ENCODE data around the gene SEPTIN1. TPM values are rescaled to one million over a fixed set of nuclear protein-coding genes. Genes with fewer than 3 reads are reported as not detected.

SEPTIN1 gene
- polyA plus RNA-seq, 1 of the 3 experiments (the other 2 are of a cell fraction) = 0.25 TPM

DNA sequence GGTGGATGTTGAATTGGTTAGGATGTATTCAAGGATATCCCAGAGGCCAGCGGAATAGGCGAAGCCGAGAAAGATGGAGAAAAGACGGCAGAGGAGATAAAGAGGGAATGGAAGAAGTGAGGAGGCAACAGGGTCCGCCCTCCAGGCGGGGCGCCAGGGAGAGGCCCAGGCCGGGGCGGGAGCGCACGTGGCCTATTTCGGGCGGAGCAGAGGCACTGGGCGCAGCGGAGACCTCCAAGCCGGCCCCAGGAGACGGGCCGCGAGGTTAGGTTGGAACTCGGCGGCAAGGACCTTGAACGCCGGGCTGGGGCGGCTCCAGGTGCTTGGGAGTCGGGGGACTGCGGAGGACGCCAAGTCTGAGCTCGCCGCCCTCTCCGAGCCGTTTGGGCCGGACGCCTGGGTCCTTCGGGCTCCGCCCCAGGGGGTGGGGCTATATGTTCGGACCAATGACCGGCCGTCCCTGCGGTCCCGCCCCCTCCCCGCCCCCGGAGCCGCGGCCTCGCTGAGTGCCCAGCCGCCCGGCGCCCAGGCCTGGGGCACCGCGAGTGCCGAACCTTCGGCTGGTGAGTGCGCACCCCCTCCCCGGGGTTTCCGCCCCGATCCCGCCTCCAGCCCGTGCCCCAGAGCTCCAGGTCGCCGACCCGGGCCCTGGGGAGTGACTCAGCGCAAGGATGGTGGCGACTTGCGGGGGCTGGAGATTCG is 24.9 kb upstream of the SEPTIN1 start, which contains the start of gene ZNF771:
TSS of gene ZNF771 (plus strand) at position 505 of the 702 bp plus-strand sequence. CDS start 448 bp downstream, outside the sequence.
- DNase-seq = peak; percentile 96
- no peaks in the 10 kb centered on the region for H3K27me3 ChIP-seq (ENCODE audit: insufficient read depth)
- ChIA-PET CTCF (interaction anchor here (0.8 to 4.8 kb wide), 6 partner anchors 8 to 53 kb away, joined by 3 to 38 read pairs (median 18); partner anchors contain the start of genes CD2BP2 and ZNF48), POLR2A (interaction anchor here (1.2 to 2.5 kb wide), 6 partner anchors 9 to 53 kb away, joined by 4 to 17 read pairs (median 8); partner anchors contain the start of genes CD2BP2, TBC1D10B and ZNF48)
- peaks cover 8 to 15% of the 10 kb centered on the region in 2 experiments; a peak in 2 of 4 replicates for H3K4me1 ChIP-seq (ENCODE audit: control insufficient read depth in 1 of 2, insufficient read depth in 2 of 2, low read depth in 1 of 2, low read length in 1 of 2)
- WGBS (ENCODE audit: low lambda C conversion rate) = 9% methylated on average over 12 of the region's 65 CpGs
- H4K20me1 ChIP-seq (ENCODE audit: insufficient read depth) = no peaks in the 10 kb centered on the region
- peaks cover 4 to 9% of the 10 kb centered on the region in 2 experiments for H3K36me3 ChIP-seq (replicated peaks in 1 of 2; ENCODE audit: control insufficient read depth in 1 of 2, insufficient read depth in 2 of 2, low read length in 1 of 2)
- H3K27ac ChIP-seq (ENCODE audit: low read depth in 2 of 2, low read length in 1 of 2) = peak within 1 kb of the TSS; percentile 73 to 74
- peaks cover 30% of the 10 kb centered on the region for H3K79me2 ChIP-seq (ENCODE audit: insufficient read depth)
- H3K4me2 ChIP-seq = peak within 1 kb of the TSS; percentile 97
- peak within 1 kb of the TSS; percentile 69 to 99 for H3K4me3 ChIP-seq (ENCODE audit: low read depth in 2 of 2, low read length in 1 of 2)
- H3K9ac ChIP-seq = peak within 1 kb of the TSS; percentile 93
- H3F3A ChIP-seq (replicated peaks; ENCODE audit: insufficient read depth) = peaks cover 16% of the 10 kb centered on the region
- no peaks in the 10 kb centered on the region for H3K9me2 ChIP-seq
- H2AFZ ChIP-seq (ENCODE audit: low read depth) = peak within 1 kb of the TSS; percentile 68
- H3K9me3 ChIP-seq = no peaks in the 10 kb centered on the region
- TF ChIP-seq RAD21 (IDR thresholded peaks at IDR 0.05; ENCODE audit: low read length) (no peak), FOXJ3 (CRISPR knock-in tag; IDR thresholded peaks at IDR 0.05) (no peak), YY1 (IDR thresholded peaks at IDR 0.05; ENCODE audit: low read depth) (no peak), TAF1 (IDR thresholded peaks at IDR 0.05; ENCODE audit: borderline replicate concordance, low read depth, low read length) (peak; percentile 88), FOXM1 (IDR thresholded peaks at IDR 0.05; ENCODE audit: low read depth) (no peak), TCF12 (IDR thresholded peaks at IDR 0.05) (no peak; the same call in 1 of the 2 replicates), MEF2A (IDR thresholded peaks at IDR 0.05; ENCODE audit: borderline replicate concordance, low read depth) (no peak), SMC3 (IDR thresholded peaks at IDR 0.05; ENCODE audit: low read depth, low read length) (no peak), TEAD4 (IDR thresholded peaks at IDR 0.05; ENCODE audit: borderline replicate concordance, insufficient read depth) (0 out of 2 replicates have a peak, but pooled peaks have one; percentile 26), RXRA (IDR thresholded peaks at IDR 0.05; ENCODE audit: borderline replicate concordance, low read depth) (no peak; the same call in 1 of the 2 replicates), NFIC (IDR thresholded peaks at IDR 0.05; ENCODE audit: borderline replicate concordance) (peak; percentile 29; the same call in 1 of the 2 replicates), MXI1 (IDR thresholded peaks at IDR 0.05; ENCODE audit: low read depth, low read length) (peak; percentile 96), EZH2phosphoT487 (IDR thresholded peaks at IDR 0.05; ENCODE audit: borderline replicate concordance, low read depth) (no peak), SIN3A (IDR thresholded peaks at IDR 0.05; ENCODE audit: borderline replicate concordance, low read depth, low read length) (peak; percentile 47; the same call in 1 of the 2 replicates), JUND (IDR thresholded peaks at IDR 0.05) (no peak)
- TF ChIP-seq, protein P1, sequence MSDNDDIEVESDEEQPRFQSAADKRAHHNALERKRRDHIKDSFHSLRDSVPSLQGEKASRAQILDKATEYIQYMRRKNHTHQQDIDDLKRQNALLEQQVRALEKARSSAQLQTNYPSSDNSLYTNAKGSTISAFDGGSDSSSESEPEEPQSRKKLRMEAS (IDR thresholded peaks at IDR 0.05; ENCODE audit: low read depth) = peak; percentile 89
- TF ChIP-seq, protein P2, sequence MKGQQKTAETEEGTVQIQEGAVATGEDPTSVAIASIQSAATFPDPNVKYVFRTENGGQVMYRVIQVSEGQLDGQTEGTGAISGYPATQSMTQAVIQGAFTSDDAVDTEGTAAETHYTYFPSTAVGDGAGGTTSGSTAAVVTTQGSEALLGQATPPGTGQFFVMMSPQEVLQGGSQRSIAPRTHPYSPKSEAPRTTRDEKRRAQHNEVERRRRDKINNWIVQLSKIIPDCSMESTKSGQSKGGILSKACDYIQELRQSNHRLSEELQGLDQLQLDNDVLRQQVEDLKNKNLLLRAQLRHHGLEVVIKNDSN (IDR thresholded peaks at IDR 0.05; ENCODE audit: borderline replicate concordance, low read depth) = peak; percentile 84
- TF ChIP-seq, protein P3, sequence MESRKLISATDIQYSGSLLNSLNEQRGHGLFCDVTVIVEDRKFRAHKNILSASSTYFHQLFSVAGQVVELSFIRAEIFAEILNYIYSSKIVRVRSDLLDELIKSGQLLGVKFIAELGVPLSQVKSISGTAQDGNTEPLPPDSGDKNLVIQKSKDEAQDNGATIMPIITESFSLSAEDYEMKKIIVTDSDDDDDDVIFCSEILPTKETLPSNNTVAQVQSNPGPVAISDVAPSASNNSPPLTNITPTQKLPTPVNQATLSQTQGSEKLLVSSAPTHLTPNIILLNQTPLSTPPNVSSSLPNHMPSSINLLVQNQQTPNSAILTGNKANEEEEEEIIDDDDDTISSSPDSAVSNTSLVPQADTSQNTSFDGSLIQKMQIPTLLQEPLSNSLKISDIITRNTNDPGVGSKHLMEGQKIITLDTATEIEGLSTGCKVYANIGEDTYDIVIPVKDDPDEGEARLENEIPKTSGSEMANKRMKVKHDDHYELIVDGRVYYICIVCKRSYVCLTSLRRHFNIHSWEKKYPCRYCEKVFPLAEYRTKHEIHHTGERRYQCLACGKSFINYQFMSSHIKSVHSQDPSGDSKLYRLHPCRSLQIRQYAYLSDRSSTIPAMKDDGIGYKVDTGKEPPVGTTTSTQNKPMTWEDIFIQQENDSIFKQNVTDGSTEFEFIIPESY (IDR thresholded peaks at IDR 0.05; ENCODE audit: borderline replicate concordance, low read depth) = no peak
- TF ChIP-seq, protein P4, sequence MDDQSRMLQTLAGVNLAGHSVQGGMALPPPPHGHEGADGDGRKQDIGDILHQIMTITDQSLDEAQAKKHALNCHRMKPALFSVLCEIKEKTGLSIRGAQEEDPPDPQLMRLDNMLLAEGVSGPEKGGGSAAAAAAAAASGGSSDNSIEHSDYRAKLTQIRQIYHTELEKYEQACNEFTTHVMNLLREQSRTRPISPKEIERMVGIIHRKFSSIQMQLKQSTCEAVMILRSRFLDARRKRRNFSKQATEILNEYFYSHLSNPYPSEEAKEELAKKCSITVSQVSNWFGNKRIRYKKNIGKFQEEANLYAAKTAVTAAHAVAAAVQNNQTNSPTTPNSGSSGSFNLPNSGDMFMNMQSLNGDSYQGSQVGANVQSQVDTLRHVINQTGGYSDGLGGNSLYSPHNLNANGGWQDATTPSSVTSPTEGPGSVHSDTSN (IDR thresholded peaks at IDR 0.05) = no peak
- TF ChIP-seq, protein P5, sequence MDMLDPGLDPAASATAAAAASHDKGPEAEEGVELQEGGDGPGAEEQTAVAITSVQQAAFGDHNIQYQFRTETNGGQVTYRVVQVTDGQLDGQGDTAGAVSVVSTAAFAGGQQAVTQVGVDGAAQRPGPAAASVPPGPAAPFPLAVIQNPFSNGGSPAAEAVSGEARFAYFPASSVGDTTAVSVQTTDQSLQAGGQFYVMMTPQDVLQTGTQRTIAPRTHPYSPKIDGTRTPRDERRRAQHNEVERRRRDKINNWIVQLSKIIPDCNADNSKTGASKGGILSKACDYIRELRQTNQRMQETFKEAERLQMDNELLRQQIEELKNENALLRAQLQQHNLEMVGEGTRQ (IDR thresholded peaks at IDR 0.05; ENCODE audit: borderline replicate concordance, low read depth, low read length) = peak; percentile 40; the same call in 1 of the 2 replicates
- TF ChIP-seq, protein P6, sequence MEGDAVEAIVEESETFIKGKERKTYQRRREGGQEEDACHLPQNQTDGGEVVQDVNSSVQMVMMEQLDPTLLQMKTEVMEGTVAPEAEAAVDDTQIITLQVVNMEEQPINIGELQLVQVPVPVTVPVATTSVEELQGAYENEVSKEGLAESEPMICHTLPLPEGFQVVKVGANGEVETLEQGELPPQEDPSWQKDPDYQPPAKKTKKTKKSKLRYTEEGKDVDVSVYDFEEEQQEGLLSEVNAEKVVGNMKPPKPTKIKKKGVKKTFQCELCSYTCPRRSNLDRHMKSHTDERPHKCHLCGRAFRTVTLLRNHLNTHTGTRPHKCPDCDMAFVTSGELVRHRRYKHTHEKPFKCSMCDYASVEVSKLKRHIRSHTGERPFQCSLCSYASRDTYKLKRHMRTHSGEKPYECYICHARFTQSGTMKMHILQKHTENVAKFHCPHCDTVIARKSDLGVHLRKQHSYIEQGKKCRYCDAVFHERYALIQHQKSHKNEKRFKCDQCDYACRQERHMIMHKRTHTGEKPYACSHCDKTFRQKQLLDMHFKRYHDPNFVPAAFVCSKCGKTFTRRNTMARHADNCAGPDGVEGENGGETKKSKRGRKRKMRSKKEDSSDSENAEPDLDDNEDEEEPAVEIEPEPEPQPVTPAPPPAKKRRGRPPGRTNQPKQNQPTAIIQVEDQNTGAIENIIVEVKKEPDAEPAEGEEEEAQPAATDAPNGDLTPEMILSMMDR (IDR thresholded peaks at IDR 0.05) = no peak

All from SK-N-SH (cell line).